GM20431 (cell line): ENCODE results near the gene GPC1.

Experiments used
- in situ Hi-C: fragments of 300-500 bp; cut with MseI, MboI; formaldehyde crosslinking; loops from one replicate; pipeline ENCODE4 v1.15.0; 2020; ENCODE audit warnings: low sequenced_read_pairs; ENCODE audit not compliant: unreplicated experiment

GPC1 gene

DNA sequence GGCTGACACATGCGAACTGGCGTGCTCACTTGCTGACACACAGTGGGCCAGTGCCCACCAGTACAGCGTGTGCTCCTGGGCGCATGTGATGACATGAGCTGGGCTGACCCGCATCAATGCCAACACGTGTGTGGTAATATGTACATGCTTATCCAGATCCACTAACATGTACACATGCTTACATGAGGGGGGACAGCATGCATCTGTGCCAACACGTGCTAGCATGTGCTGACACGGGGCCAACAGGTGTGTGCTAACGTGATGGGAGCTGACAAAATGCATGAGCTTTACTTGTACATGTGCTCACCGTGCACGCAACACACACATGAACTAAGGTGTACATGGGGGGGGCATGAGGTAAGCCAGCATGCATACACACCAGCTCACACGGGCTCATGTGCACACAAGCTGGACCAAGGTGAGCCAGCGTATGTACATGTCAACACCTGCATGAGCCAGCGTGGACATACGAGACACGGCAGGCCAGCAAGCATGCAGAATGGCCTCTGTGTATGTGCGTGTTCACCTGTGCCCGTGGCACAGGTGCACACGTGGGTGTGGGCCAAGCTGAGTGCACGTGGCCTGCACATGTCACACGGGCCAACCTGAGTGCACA, 28.5 kb downstream of the GPC1 start:
- in situ Hi-C loops = no loop called here

- in situ Hi-C loops = no loop called here
Measured at GRCh38 chr2:240464514-240465241, 29.2 kb downstream of the GPC1 start.

GRCh38 chr2:240465268-240465764, 29.9 kb downstream of the GPC1 start:
- in situ Hi-C loops = no loop called here

GRCh38 chr2:240465765-240466578, 30.5 kb downstream of the GPC1 start:
- in situ Hi-C loops = no loop called here

GRCh38 chr2:240466579-240467148, 31.2 kb downstream of the GPC1 start:
- in situ Hi-C loops = no loop called here

DNA sequence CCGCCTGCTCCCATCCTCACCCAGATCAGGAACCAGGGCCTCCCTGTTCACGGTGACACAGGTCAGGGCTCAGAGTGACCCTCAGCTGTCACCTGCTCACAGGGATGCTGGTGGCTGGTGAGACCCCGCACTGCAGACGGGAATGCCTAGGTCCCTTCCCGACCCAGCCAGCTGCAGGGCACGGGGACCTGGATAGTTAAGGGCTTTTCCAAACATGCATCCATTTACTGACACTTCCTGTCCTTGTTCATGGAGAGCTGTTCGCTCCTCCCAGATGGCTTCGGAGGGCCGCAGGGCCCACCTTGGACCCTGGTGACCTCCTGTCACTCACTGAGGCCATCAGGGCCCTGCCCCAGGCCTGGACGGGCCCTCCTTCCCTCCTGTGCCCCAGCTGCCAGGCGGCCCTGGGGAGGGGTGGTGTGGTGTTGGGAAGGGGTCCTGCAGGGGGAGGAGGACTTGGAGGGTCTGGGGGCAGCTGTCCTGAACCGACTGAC, 31.7 kb downstream of the GPC1 start:
- in situ Hi-C loops = no loop called here

DNA sequence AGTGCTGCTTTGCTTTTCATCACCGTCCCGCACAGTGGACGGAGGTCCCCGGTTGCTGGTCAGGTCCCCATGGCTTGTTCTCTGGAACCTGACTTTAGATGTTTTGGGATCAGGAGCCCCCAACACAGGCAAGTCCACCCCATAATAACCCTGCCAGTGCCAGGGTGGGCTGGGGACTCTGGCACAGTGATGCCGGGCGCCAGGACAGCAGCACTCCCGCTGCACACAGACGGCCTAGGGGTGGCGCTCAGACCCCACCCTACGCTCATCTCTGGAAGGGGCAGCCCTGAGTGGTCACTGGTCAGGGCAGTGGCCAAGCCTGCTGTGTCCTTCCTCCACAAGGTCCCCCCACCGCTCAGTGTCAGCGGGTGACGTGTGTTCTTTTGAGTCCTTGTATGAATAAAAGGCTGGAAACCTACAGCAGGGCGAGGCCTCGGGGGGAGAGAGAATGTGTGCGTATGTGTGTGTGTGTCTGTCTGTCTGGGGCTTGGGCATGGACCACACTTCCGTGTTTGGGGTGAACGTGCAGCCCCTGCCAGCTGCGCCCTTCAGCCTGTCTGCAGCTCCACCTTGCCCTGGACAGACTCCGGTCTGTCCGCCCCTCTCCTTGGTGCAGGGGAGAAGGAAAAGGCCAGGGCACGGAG, 32.3 kb downstream of the GPC1 start:
- in situ Hi-C loops = no loop called here

GRCh38 chr2:240468303-240469238, 33.1 kb downstream of the GPC1 start:
- in situ Hi-C loops = no loop called here

DNA sequence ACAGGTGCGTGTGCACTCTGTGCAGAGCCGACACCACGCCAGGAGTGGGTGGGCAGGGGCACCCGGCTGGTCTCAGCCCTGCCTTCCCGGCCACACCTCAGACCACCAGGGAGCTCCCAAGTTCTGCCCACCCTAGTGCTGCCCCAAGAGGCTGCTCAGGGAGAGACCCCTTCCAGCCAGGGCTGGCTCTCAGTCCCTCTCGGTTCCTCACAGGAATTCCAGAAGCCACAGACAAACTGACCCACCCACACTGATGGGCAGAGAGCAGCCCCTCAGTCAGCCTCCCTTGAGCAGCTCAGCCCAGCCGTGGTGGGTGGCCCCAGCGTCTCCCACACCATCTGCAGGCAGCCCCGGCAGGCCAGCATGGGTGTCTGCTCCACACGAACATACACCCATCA, 33.8 kb downstream of the GPC1 start:
- in situ Hi-C loops = no loop called here

GRCh38 chr2:240469740-240470139, 34.3 kb downstream of the GPC1 start:
- in situ Hi-C loops = no loop called here

GRCh38 chr2:240472078-240472790, 36.8 kb downstream of the GPC1 start:
- in situ Hi-C loops = no loop called here

GRCh38 chr2:240473211-240473610, 37.7 kb downstream of the GPC1 start:
- in situ Hi-C loops = no loop called here

DNA sequence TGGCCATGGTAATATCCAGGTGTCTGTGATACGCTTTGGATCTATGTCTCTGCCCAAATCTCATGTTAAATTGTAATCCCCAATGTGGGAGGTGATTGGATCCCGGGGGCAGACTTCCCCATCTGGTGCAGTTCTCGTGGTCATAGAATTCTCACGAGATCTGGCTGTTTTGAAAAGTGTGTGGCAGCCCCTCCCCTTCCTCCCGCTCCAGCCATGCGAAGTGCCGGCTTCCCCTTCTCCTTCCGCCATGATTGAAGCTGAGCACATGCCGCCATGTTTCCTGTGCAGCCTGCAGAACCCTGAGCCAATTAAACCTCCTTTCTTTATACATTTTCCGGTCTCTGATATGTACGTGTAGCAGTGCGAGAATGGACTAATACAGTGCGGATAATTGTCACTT, 42.5 kb downstream of the GPC1 start:
- in situ Hi-C loops = no loop called here

DNA sequence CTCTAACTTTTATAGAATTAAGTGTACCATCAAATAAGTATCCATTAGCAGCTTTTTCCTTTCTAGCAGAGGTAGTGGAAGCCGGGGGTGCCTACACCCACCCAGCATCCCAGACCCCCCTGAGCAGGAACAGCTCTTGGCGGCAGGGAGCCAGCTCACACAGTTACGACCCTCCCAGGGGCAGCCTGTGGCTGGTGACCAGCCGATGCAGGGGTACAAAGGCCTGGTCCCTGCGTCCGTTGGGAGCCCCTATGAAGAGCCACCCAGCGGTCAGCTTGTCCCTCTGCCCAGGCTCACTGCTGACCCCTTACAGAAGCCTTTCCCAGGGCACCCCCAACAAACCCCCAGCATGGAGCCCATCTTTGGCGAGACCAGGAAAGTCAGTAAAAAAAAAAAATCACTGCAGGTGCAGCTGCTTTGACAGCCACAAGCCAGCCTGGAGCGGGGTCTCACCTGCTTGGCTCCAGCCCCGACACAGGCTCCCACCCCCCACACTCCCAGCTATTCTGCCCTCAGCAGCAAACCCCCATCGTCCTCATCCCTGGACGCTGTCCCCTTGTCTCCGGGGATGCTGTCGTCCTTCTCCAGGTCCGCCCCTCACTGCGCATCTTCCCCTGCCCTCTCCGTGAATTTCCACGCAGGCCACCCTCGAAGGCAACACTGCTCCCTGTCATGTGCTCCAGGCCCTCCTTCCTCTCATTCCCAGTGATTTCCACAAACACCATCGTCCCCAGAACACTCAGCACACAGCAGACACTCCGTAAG, 43.1 kb downstream of the GPC1 start:
- in situ Hi-C loops = no loop called here

GRCh38 chr2:240479111-240479501, 43.6 kb downstream of the GPC1 start:
- in situ Hi-C loops = no loop called here

DNA sequence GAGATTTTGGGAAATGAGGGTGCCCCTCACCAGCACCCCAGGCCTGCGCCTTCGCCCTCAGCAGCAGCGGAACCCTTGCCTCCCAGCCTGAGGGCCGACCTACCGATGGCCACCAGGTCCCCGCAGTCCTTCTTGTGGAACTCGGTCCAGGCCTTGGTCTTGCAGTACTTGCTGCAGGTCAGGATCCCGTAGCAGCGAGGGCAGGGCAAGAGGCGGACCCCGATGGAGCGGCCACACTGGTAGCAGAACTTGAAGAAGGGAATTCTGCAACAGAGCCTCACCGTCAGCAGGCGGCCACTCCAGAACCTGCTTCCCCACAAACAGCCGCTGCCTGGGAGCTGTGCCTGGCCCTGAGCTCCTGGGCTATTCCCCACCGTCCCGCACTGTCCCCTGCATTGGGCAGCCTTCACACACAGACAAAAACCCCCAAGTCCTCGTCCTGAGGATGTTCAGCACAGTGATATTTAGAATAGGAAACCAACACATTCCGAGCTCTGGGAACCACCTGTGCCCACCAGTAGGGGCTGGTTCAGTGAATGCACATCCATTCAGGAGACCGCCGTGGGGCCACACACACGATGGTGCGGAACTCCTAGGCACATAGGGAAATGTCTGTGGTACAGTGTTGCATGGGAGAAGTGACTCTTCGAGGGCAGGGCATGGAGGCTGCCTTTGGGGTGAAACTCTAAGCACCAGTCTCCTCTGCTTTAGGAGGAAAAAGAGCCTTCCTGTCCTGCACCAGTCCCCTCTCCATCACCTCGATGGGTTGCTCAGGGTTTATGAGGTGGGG, 45.6 kb downstream of the GPC1 start:
- in situ Hi-C loops = no loop called here

DNA sequence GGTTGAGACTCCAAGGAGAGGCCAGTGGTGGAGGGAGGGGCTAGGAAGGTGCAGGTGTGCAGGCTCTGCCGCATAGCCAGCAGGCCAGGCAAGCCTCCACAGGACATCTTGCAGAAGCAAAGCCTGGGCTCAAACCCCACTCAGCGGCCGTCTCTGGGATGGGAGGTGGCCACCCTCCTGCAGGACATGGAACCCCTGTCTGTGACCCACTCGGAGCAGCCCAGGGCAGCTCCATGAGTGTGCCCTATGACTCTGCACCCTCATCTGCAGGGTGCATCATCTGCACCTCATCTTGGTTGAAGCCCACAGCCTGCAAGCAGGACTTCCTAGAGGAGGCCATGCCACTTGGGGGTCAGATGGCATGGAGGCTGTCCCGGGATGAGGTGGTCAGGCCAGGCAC, 46.3 kb downstream of the GPC1 start:
- in situ Hi-C loops = no loop called here
